ENCODE data around the gene LAD1. TPM values are rescaled to one million over a fixed set of nuclear protein-coding genes. Genes with fewer than 3 reads are reported as not detected.

LAD1 gene
- polyA plus RNA-seq, 1 of the 3 experiments (the other 2 are of a cell fraction) = not detected

DNA sequence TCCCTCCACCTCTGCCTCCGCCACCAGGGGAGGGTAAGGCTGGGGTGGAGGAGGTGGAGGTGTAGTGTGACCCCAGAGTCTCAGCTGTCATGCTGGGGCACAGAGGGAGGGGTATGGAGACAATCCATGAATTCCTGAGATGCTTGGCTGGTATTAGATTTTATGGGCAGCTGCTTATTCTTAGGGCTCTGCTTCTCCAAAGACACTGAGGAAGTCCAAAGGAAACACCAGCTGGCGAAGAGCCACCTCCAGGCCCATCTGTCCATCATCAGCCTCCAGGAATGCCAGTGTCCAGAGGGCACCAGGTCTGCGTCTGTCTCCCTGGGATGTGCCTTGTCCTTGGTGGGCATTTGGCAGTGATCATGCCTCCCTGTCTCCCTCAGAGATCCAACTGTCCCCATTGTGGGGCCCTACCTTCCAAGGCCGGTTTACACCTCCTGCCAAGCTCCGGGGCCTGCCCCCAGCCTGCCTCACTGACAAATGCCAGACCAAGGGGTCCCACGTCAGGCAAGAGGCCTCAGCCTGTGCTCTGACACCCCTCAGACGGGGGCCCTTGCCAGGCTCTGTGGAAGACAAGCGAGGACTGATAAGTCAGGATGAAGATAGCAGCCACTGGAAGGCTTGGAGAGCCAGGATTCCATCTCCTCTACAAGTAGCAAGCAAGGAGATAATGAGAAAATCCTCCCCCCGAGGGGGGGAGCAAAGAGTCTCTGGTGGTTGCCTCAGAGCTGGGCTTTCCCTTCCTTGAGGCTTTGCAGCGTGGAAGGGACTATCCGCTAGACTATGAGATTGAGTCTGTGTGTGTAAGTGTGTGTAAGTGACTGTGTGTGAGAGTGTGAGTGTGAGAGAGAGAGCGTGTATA is 20.9 kb upstream of the LAD1 start:
- TF ChIP-seq NRF1 (IDR thresholded peaks at IDR 0.05; ENCODE audit: low read depth, low read length) (no peak), TCF12 (IDR thresholded peaks at IDR 0.05) (no peak), JUND (IDR thresholded peaks at IDR 0.05) (no peak)

GRCh38 chr1:201419256-201419655 is 20.1 kb upstream of the LAD1 start:
- Histone ChIP-seq H3K79me2 (ENCODE audit: insufficient read depth) (no peaks in the 10 kb centered on the region), H2AFZ (ENCODE audit: low read depth) (no peak overlapping the region), H3K27me3 (ENCODE audit: insufficient read depth) (peaks cover 6% of the 10 kb centered on the region; the same call in 1 of the 2 replicates), H4K20me1 (ENCODE audit: insufficient read depth) (no peaks in the 10 kb centered on the region), H3K4me2 (no peak overlapping the region), H3K4me3 (ENCODE audit: low read depth in 2 of 2, low read length in 1 of 2) (no peak overlapping the region), H3K27ac (ENCODE audit: low read depth in 2 of 2, low read length in 1 of 2) (no peak overlapping the region), H3K9me2 (no peaks in the 10 kb centered on the region), H3K9ac (no peak overlapping the region), H3K4me1 (ENCODE audit: control insufficient read depth in 1 of 2, insufficient read depth in 2 of 2, low read depth in 1 of 2, low read length in 1 of 2) (peaks cover 0 to 7% of the 10 kb centered on the region in 2 experiments; a peak in 1 of 4 replicates), H3K36me3 (replicated peaks in 1 of 2; ENCODE audit: control insufficient read depth in 1 of 2, insufficient read depth in 2 of 2, low read length in 1 of 2) (no peaks in the 10 kb centered on the region), H3F3A (replicated peaks; ENCODE audit: insufficient read depth) (no peaks in the 10 kb centered on the region), H3K9me3 (no peaks in the 10 kb centered on the region)
- DNase-seq = no peak
- WGBS (ENCODE audit: low lambda C conversion rate) = 54% methylated on average over 4 of the region's 4 CpGs
- ChIA-PET POLR2A (no interaction called here), CTCF (interaction anchor here (0.7 to 2.0 kb wide), 4 partner anchors 10 to 94 kb away, joined by 3 to 12 read pairs (median 7); no protein-coding TSS in a partner anchor)
- TF ChIP-seq USF2 (IDR thresholded peaks at IDR 0.05; ENCODE audit: borderline replicate concordance, low read depth, low read length) = no peak
- TF ChIP-seq MXI1 (IDR thresholded peaks at IDR 0.05; ENCODE audit: low read depth, low read length) = no peak
- TF ChIP-seq NRF1 (IDR thresholded peaks at IDR 0.05; ENCODE audit: low read depth, low read length) = no peak
- no peak for TF ChIP-seq EZH2phosphoT487 (IDR thresholded peaks at IDR 0.05; ENCODE audit: borderline replicate concordance, low read depth)
- no peak for TF ChIP-seq TCF12 (IDR thresholded peaks at IDR 0.05)
- TF ChIP-seq, protein P1, sequence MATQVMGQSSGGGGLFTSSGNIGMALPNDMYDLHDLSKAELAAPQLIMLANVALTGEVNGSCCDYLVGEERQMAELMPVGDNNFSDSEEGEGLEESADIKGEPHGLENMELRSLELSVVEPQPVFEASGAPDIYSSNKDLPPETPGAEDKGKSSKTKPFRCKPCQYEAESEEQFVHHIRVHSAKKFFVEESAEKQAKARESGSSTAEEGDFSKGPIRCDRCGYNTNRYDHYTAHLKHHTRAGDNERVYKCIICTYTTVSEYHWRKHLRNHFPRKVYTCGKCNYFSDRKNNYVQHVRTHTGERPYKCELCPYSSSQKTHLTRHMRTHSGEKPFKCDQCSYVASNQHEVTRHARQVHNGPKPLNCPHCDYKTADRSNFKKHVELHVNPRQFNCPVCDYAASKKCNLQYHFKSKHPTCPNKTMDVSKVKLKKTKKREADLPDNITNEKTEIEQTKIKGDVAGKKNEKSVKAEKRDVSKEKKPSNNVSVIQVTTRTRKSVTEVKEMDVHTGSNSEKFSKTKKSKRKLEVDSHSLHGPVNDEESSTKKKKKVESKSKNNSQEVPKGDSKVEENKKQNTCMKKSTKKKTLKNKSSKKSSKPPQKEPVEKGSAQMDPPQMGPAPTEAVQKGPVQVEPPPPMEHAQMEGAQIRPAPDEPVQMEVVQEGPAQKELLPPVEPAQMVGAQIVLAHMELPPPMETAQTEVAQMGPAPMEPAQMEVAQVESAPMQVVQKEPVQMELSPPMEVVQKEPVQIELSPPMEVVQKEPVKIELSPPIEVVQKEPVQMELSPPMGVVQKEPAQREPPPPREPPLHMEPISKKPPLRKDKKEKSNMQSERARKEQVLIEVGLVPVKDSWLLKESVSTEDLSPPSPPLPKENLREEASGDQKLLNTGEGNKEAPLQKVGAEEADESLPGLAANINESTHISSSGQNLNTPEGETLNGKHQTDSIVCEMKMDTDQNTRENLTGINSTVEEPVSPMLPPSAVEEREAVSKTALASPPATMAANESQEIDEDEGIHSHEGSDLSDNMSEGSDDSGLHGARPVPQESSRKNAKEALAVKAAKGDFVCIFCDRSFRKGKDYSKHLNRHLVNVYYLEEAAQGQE (IDR thresholded peaks at IDR 0.05; ENCODE audit: low read depth, low read length) = no peak
- TF ChIP-seq ELF1 (IDR thresholded peaks at IDR 0.05) = no peak
- no peak for TF ChIP-seq RXRA (IDR thresholded peaks at IDR 0.05; ENCODE audit: borderline replicate concordance, low read depth)
- TF ChIP-seq YY1 (IDR thresholded peaks at IDR 0.05; ENCODE audit: low read depth) = no peak
- no peak for TF ChIP-seq TEAD4 (IDR thresholded peaks at IDR 0.05; ENCODE audit: borderline replicate concordance, insufficient read depth)
- no peak for TF ChIP-seq NFIC (IDR thresholded peaks at IDR 0.05; ENCODE audit: borderline replicate concordance)
- TF ChIP-seq RCOR1 (IDR thresholded peaks at IDR 0.05; ENCODE audit: low read length) = no peak
- TF ChIP-seq PBX3 (IDR thresholded peaks at IDR 0.05) = no peak
- TF ChIP-seq GABPA (IDR thresholded peaks at IDR 0.05; ENCODE audit: low read depth) = no peak
- TF ChIP-seq ZBTB33 (IDR thresholded peaks at IDR 0.05; ENCODE audit: borderline replicate concordance, low read depth) = no peak
- TF ChIP-seq RAD21 (IDR thresholded peaks at IDR 0.05; ENCODE audit: low read length) = no peak
- TF ChIP-seq FOXM1 (IDR thresholded peaks at IDR 0.05; ENCODE audit: low read depth) = no peak
- no peak for TF ChIP-seq RFX5 (IDR thresholded peaks at IDR 0.05; ENCODE audit: low read length)

More for the DNA sequence above, 20.9 kb upstream of the LAD1 start:
- no peaks in the 10 kb centered on the region for H3K79me2 ChIP-seq (ENCODE audit: insufficient read depth)
- H3K9me3 ChIP-seq = no peaks in the 10 kb centered on the region
- H4K20me1 ChIP-seq (ENCODE audit: insufficient read depth) = no peaks in the 10 kb centered on the region
- H3K4me3 ChIP-seq (ENCODE audit: low read depth in 2 of 2, low read length in 1 of 2) = no peak overlapping the region
- peaks cover 0 to 7% of the 10 kb centered on the region in 2 experiments; a peak in 1 of 4 replicates for H3K4me1 ChIP-seq (ENCODE audit: control insufficient read depth in 1 of 2, insufficient read depth in 2 of 2, low read depth in 1 of 2, low read length in 1 of 2)
- peaks cover 6% of the 10 kb centered on the region; the same call in 1 of the 2 replicates for H3K27me3 ChIP-seq (ENCODE audit: insufficient read depth)
- H3F3A ChIP-seq (replicated peaks; ENCODE audit: insufficient read depth) = no peaks in the 10 kb centered on the region
- H2AFZ ChIP-seq (ENCODE audit: low read depth) = no peak overlapping the region
- H3K9me2 ChIP-seq = no peaks in the 10 kb centered on the region
- no peak for DNase-seq
- H3K9ac ChIP-seq = no peak overlapping the region
- no peaks in the 10 kb centered on the region for H3K36me3 ChIP-seq (replicated peaks in 1 of 2; ENCODE audit: control insufficient read depth in 1 of 2, insufficient read depth in 2 of 2, low read length in 1 of 2)
- ChIA-PET POLR2A (no interaction called here), CTCF (interaction anchor here (0.7 to 2.0 kb wide), 5 partner anchors 11 to 93 kb away, joined by 3 to 12 read pairs (median 7); no protein-coding TSS in a partner anchor)
- H3K27ac ChIP-seq (ENCODE audit: low read depth in 2 of 2, low read length in 1 of 2) = no peak overlapping the region
- WGBS (ENCODE audit: low lambda C conversion rate) = 54% methylated on average over 11 of the region's 12 CpGs
- no peak overlapping the region for H3K4me2 ChIP-seq

Measured in SK-N-SH (cell line).